ENCODE data around the gene CUBN. TPM values are rescaled to one million over a fixed set of nuclear protein-coding genes. Genes with fewer than 3 reads are reported as not detected.

Gene CUBN
- total RNA-seq, 1 experiment from 2014 or later, result 0.80 TPM

DNA sequence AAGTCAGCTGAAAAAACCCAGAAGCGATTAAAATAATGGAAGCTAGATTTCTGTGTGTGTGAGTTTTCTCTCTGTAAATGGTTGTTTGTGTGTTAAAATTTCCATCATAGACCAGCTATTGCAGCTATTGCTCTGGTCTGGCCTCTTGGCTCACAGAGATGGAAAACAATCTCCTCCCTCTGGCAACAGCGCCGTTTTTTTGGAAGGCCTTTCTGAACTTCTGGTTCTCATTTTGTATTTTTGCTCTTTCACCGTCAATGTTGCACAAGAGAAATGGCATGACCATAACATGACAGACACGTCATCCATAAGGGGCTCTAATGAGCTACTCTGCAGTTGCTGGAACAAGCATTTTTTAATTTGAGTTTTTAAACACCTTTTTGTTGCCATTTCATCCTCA lies 91.0 kb downstream of the CUBN start:
- BruUV-seq (replicated peaks), result no TSS peak
- TF ChIP-seq EZH2 (IDR thresholded peaks at IDR 0.05; ENCODE audit: low read length, unreplicated experiment) (no peak), EZH2phosphoT487 (IDR thresholded peaks at IDR 0.05; ENCODE audit: borderline replicate concordance, low read length) (no peak)
- TF ChIP-seq, protein P1, sequence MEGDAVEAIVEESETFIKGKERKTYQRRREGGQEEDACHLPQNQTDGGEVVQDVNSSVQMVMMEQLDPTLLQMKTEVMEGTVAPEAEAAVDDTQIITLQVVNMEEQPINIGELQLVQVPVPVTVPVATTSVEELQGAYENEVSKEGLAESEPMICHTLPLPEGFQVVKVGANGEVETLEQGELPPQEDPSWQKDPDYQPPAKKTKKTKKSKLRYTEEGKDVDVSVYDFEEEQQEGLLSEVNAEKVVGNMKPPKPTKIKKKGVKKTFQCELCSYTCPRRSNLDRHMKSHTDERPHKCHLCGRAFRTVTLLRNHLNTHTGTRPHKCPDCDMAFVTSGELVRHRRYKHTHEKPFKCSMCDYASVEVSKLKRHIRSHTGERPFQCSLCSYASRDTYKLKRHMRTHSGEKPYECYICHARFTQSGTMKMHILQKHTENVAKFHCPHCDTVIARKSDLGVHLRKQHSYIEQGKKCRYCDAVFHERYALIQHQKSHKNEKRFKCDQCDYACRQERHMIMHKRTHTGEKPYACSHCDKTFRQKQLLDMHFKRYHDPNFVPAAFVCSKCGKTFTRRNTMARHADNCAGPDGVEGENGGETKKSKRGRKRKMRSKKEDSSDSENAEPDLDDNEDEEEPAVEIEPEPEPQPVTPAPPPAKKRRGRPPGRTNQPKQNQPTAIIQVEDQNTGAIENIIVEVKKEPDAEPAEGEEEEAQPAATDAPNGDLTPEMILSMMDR (conservative IDR thresholded peaks at IDR 0.05; ENCODE audit: low read depth, low read length), result no peak
- H3K4me3 ChIP-seq (ENCODE audit: low read length), result no peak overlapping the region

GRCh38 chr10:17037910-17038309 lies 91.7 kb downstream of the CUBN start:
- DNase-seq (no peak), ATAC-seq (no peak)
- Histone ChIP-seq H3K4me2 (ENCODE audit: low read length) (no peak overlapping the region), H3K79me2 (ENCODE audit: low read length) (no peaks in the 10 kb centered on the region), H3K36me3 (ENCODE audit: low read depth, low read length) (no peaks in the 10 kb centered on the region), H3K27ac (ENCODE audit: low read length) (no peak overlapping the region), H3K9ac (ENCODE audit: low read length) (no peak overlapping the region), H3F3A (ENCODE audit: low read length, unreplicated experiment) (no peaks in the 10 kb centered on the region), H4K20me1 (ENCODE audit: low read length) (no peaks in the 10 kb centered on the region), H3K9me2 (replicated peaks; ENCODE audit: low read length) (no peaks in the 10 kb centered on the region), H3K9me3 (ENCODE audit: low read length) (no peaks in the 10 kb centered on the region), H3K4me1 (ENCODE audit: insufficient read depth, low read length) (0 out of 2 replicates have a peak, but pooled peaks cover 3% of the 10 kb centered on the region), H3K27me3 (ENCODE audit: low read length) (no peaks in the 10 kb centered on the region), H3K4me3 (ENCODE audit: low read length) (no peak overlapping the region), H2AFZ (ENCODE audit: low read length) (no peak overlapping the region)
- intact Hi-C loops (cut with micrococcal nuclease), result no loop called here
- ChIA-PET CTCF (no interaction called here), POLR2A (ENCODE audit: unreplicated experiment) (no interaction called here)
- no peak for TF ChIP-seq EZH2 (IDR thresholded peaks at IDR 0.05; ENCODE audit: low read length, unreplicated experiment)
- TF ChIP-seq EZH2phosphoT487 (IDR thresholded peaks at IDR 0.05; ENCODE audit: borderline replicate concordance, low read length), result no peak
- TF ChIP-seq, protein P1 (conservative IDR thresholded peaks at IDR 0.05; ENCODE audit: low read depth, low read length), result no peak
- BruUV-seq (replicated peaks), result no TSS peak

More for the DNA sequence above, 91.0 kb downstream of the CUBN start:
- Histone ChIP-seq H3K79me2 (ENCODE audit: low read length) (no peaks in the 10 kb centered on the region), H3K36me3 (ENCODE audit: low read depth, low read length) (no peaks in the 10 kb centered on the region), H2AFZ (ENCODE audit: low read length) (no peak overlapping the region), H3K27me3 (ENCODE audit: low read length) (no peaks in the 10 kb centered on the region), H4K20me1 (ENCODE audit: low read length) (no peaks in the 10 kb centered on the region), H3K27ac (ENCODE audit: low read length) (no peak overlapping the region), H3K9me2 (replicated peaks; ENCODE audit: low read length) (no peaks in the 10 kb centered on the region), H3K9ac (ENCODE audit: low read length) (no peak overlapping the region), H3K4me2 (ENCODE audit: low read length) (no peak overlapping the region), H3F3A (ENCODE audit: low read length, unreplicated experiment) (no peaks in the 10 kb centered on the region), H3K4me1 (ENCODE audit: insufficient read depth, low read length) (0 out of 2 replicates have a peak, but pooled peaks cover 3% of the 10 kb centered on the region), H3K9me3 (ENCODE audit: low read length) (no peaks in the 10 kb centered on the region)
- POLR2A ChIA-PET (ENCODE audit: unreplicated experiment), result no interaction called here
- CTCF ChIA-PET, result no interaction called here
- intact Hi-C loops (cut with micrococcal nuclease), result no loop called here
- no peak for ATAC-seq
- DNase-seq, result no peak

DNA sequence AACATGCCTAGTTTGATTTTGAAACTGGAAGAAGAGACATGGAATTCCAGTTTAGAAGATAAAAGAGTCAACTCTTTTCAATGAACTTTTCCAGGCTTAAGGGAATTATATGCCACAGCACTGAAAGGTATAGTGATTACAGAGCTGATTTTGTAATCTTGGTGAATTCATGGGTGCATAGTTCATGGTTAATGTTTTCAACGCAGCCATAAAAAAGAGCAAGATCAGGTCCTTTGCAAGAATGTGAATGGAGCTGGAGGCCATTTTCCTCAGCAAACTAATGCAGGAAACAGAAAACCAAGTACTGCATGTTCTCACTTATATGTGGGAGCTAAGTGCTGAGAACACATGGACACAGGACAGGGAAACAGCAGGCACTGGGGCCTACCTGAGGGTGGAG lies 94.2 kb downstream of the CUBN start:
- Histone ChIP-seq H3K9me2 (replicated peaks; ENCODE audit: low read length) (no peaks in the 10 kb centered on the region), H3K4me2 (ENCODE audit: low read length) (no peak overlapping the region), H3K27me3 (ENCODE audit: low read length) (no peaks in the 10 kb centered on the region), H4K20me1 (ENCODE audit: low read length) (no peaks in the 10 kb centered on the region), H3K9ac (ENCODE audit: low read length) (no peak overlapping the region), H3K9me3 (ENCODE audit: low read length) (no peaks in the 10 kb centered on the region), H3K36me3 (ENCODE audit: low read depth, low read length) (no peaks in the 10 kb centered on the region), H3K79me2 (ENCODE audit: low read length) (no peaks in the 10 kb centered on the region), H2AFZ (ENCODE audit: low read length) (no peak overlapping the region), H3K4me1 (ENCODE audit: insufficient read depth, low read length) (no peaks in the 10 kb centered on the region), H3F3A (ENCODE audit: low read length, unreplicated experiment) (no peaks in the 10 kb centered on the region), H3K27ac (ENCODE audit: low read length) (no peak overlapping the region), H3K4me3 (ENCODE audit: low read length) (no peak overlapping the region)
- TF ChIP-seq, protein P1 (conservative IDR thresholded peaks at IDR 0.05; ENCODE audit: low read depth, low read length), result no peak
- TF ChIP-seq EZH2 (IDR thresholded peaks at IDR 0.05; ENCODE audit: low read length, unreplicated experiment), result no peak
- no peak for TF ChIP-seq EZH2phosphoT487 (IDR thresholded peaks at IDR 0.05; ENCODE audit: borderline replicate concordance, low read length)
- no TSS peak for BruUV-seq (replicated peaks)
- DNase-seq (no peak), ATAC-seq (no peak)
- intact Hi-C loops (cut with micrococcal nuclease), result no loop called here
- CTCF ChIA-PET, result no interaction called here
- POLR2A ChIA-PET (ENCODE audit: unreplicated experiment), result no interaction called here
